HG02623 (cell line): Measurements from ENCODE around the gene CXXC4.

Experiments used
- ATAC-seq: cut with Tn5 transposase; IDR thresholded peaks from one replicate; pipeline ENCODE4 v1.9.1; 2021; ENCODE audit warnings: moderate library complexity; ENCODE audit not compliant: unreplicated experiment

The CXXC4 gene

GRCh38 chr4:104494822-104495559 lies at the start of gene CXXC4:
TSS of gene CXXC4 (minus strand) at chr4:104494894. CDS start at chr4:104491802, 3,092 bp downstream.
- no peak for ATAC-seq

DNA sequence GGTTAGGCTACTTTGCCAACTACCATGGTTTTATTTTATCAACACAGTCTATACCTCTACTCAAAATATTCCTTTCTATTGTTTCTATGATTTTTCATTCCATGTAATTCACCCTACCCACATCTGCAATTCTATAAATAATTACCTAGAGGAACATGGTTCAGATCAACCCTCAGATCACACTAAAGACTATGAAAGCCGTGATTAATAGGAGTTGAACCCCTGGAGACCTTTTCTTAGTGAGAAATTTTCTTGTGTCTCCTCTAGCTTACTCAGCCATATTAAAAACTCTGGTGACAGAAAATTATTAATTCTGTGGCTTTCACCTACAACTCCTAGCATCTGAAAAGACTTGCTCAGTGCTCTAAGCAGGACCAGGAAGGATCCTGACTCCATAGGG lies 38.5 kb upstream of the CXXC4 start:
- ATAC-seq, result no peak

- ATAC-seq, result no peak
These were observed 38.0 kb upstream of the CXXC4 start for GRCh38 chr4:104532677-104533076.

DNA sequence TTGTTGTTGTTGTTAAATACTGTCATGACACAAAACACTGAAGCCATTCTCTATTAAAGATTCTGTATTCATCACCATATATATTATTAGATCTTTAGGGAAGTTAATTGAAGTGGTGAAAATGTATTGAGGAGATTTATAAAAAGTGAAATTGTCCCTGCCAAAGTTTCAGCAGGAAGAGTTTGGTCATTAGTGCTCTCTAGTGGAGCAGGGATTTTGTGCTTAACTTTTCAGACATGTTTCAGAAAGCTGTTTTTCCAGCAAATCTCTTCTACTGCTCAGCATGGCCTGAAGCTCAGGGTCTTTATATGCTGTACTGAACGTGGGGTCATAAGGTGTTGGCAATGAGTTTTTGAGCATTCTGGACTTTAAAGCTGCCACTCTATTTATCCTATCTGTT lies 36.7 kb upstream of the CXXC4 start:
- ATAC-seq, result no peak

DNA sequence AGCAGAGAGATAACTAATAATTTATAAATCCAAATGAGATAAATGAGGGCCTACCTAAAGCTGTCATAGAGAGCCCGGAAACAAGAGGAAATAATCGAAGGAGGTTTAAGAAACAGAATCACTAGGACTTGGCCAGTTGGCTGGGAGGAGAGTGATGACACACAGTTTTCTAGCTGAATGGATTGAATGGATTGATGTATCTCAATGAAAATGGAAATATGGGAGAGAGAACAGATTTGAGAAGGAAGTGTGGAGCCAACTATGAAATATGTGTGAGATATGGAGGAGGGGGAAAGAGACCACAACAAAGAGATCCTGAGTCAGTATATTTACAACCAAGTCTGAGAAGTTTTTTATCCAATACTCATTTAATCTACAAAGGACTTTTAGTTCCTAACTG lies 35.7 kb upstream of the CXXC4 start:
- no peak for ATAC-seq

DNA sequence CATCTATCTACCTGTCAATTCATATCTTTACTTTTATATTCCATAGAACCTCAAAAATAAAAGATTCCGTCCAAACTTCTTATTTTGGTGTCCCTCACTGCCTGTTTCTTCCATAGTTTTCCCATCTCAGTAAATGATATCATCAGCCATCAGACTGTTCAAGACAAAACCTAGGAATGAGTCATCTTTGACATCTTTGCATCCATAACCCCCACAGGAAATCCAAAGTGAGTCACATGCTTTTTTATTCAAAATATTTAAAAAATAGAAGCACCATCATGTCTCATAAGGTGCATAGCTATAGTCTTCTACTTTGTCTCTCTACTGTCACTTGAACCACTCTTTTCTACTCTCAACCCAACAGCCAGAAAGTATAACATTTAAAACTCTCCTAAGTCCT lies 29.9 kb upstream of the CXXC4 start:
- no peak for ATAC-seq

DNA sequence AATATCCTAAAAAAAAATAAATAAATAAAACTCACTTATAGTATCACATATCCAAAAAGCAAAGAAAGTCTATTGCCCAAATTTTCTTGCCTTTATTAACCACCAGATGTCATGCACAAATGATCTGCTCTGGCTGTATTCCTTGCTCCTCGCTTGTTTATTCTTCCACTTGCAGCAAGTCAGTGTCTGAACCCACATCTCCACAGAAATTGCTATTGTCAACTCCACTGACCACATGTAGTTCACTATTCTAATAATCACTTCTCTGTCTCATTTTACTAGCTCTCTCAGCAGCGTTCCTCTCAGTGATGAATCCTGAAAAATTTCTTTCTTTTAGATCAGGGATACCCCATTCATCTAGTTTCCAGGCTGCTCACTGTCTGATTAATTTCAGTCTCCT lies 29.3 kb upstream of the CXXC4 start:
- ATAC-seq, result no peak

GRCh38 chr4:104519588-104519987 lies 24.9 kb upstream of the CXXC4 start:
- peak; percentile 91 for ATAC-seq

DNA sequence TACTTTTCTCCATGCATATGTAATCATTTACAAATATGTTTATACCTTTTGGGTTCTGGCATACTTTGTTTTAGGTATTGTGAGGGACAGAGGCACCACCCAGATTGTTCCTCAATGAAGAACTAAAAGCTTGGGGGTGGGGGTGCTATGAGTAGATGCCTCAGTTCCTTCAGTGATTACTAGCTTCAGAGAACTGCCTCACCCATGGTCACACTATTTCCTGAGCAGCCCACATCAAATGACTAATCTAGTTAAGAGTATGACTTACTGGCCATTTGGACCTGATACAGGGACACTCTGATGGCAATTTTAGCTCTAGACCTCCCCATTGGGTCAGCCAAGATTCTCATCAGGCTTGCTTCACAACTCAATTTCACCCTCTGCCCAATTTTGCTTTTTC lies 22.2 kb upstream of the CXXC4 start:
- no peak for ATAC-seq

GRCh38 chr4:104508224-104508623 lies 13.5 kb upstream of the CXXC4 start:
- ATAC-seq, result no peak

- no peak for ATAC-seq
These were observed 12.4 kb upstream of the CXXC4 start for GRCh38 chr4:104507112-104507511.

DNA sequence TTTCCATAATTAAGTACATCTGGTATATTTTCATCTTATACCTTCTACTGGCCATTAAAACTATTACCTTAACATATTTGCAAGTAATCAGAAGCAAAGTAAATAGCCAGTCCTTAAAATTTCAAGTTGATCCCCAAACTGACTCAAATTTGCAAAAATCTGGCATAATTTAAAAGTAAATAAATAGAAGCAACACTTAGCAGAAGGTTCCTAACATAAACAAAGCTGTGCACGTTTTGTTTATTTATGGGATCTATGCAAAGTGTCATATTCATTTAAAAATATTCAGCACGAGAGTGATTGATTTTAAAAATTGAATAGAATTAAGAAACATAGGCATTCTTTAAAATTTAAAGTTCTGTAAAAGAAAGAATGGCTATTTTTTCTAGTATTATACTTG lies 9.8 kb upstream of the CXXC4 start:
- ATAC-seq, result no peak

- no peak for ATAC-seq
These were observed 7.8 kb upstream of the CXXC4 start for GRCh38 chr4:104502471-104502870.

GRCh38 chr4:104501290-104501689 lies 6.6 kb upstream of the CXXC4 start:
- no peak for ATAC-seq

- no peak for ATAC-seq
These were observed 5.7 kb upstream of the CXXC4 start for GRCh38 chr4:104500442-104500841.

- no peak for ATAC-seq
These were observed 509 bp downstream of the CXXC4 start for GRCh38 chr4:104494185-104494584.

- ATAC-seq, result no peak
These were observed 1.4 kb downstream of the CXXC4 start for GRCh38 chr4:104493081-104493831.

DNA sequence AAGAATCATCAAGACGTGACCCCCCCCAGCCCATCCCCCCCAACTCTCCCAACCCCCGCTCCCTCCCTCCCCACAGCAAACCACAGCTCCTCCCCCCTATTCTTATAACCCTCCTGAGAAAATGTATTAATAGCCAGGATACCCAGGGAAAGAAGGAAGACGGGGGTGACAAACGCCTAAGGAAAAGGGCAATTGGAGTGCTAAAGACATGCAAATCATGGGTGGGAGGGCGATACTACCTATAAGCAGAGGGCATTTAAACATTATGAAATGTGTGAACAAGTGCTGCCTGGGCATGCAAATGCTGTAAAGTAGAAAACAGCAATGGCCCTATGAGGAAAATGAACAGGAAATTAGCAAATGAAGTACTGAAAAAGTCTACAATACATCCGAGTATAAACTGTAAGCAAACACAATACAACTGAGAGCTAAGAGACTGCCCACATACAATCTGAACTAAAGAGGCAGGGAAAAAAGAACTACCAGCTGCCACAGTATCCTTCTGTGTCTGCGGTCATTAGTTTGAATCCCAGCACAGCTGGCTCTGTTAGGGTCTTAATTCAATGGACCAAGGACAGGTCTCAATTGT lies 2.4 kb downstream of the CXXC4 start:
- ATAC-seq, result peak; percentile 30

DNA sequence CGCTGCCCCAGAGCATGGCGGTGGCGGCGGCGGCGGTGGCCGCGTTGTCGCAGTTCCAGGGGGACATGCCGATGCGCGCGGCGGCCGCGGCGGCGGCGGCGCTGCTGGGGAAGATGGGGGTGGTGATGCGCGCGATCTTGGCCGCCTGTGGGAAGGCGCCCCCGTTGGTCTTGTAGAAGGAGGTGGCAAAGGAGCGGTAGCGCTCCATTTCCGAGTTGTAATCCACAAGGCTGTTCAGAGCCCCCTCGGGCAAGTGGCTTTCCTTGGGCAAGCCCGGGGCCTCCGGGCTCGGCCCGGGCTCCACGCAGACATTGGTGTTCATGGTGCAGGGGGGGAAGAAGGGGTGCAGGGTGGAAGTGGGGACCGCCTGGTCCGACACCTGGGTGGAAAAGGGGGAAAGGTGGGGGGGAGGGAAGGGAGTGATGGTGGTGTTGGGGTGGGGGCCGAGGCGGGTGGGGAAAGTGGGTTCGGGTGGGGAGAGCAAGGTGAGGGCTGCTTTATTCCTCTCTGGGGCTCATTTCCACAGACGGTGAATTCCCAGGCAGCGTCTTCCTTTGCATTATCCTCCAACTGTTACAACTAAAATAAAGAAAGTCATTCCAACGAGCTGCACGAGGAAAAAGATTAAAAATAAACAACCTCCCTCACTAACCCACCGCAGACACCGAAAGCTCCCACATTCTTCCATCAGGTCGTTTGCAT lies 3.1 kb downstream of the CXXC4 start:
- ATAC-seq, result peak; percentile 27

DNA sequence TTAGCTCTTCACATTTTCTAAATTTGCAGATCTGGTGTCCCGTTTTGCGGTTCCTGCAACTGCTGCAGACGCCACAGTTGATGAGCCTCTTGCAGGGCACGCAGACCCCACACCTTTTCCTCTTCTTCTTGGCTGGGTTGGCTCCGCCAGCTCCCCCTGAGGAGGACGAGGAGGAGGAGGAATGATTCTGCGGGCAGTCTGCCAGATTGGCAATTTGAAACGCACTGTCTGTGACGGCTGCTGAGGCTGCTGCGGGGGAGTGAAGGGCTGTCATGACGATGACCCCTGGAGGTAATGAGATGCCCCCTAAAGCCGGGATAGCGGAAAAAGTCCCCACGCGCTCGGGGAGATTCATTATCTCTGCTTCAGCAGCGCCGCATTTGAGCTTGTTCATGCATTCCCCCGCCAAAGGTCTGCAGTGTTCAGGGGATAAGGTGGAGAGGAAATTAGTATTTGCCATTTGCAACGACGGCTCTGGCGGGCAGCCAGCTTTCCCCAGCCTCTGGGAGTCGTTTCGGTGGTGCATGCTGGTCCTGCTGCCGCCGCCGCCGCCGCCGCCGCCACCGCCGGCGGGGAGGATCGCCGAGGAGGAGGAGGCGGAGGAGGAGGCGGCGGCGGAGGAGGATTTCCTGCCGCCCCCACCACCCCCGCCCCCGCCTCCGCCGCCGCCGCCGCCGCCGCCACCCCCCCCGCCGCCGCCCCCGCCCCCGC lies 3.8 kb downstream of the CXXC4 start:
- peak; percentile 27 for ATAC-seq
